Panc1 (cell line): ENCODE data around the gene ZNF433. TPM values are rescaled to one million over a fixed set of nuclear protein-coding genes. Genes with fewer than 3 reads are reported as not detected.

ENCODE experiments used
- ATAC-seq: fragments of 200-7000 bp; cut with Tn5 transposase; 2 replicates; pipeline ENCODE4 v1.9.1; 2020; ENCODE audit warnings: mild to moderate bottlenecking, moderate library complexity
- BruUV-seq: library from RNA; stranded (reverse); fragments of 400-500 nt; replicated peaks from 2 replicates; lab custom pipeline; 2021; lab: Mats Ljungman, UMichigan
- CTCF ChIA-PET: fragments of 300-600 bp; sonication (Branson Sonifier 250); formaldehyde crosslinking; loops from one replicate; lab custom pipeline; 2022; ENCODE audit warnings: antibody characterized with exemption; lab: Charles Lee
- POLR2A ChIA-PET: fragments of 300-600 bp; sonication (Branson Sonifier 250); formaldehyde crosslinking; loops from one replicate; lab custom pipeline; 2022; ENCODE audit warnings: antibody characterized with exemption; lab: Charles Lee
- DNase-seq: peaks from one replicate; pipeline ENCODE4 v3.0.0-alpha.2; 2010; ENCODE audit warnings: low read depth, low spot score
- H3K27ac ChIP-seq: 2 replicates; pipeline ENCODE4 v1.5.1; 2011; ENCODE audit warnings: mild to moderate bottlenecking, low read length, inconsistent platforms
- H3K27me3 ChIP-seq: fragments of 200-500 bp; sonication (Bioruptor generic); 2 replicates; pipeline ENCODE4 v1.6.0; 2014; ENCODE audit warnings: low read length, inconsistent platforms; ENCODE audit not compliant: control insufficient read depth, insufficient read depth
- H3K36me3 ChIP-seq: fragments of 200-500 bp; sonication (Bioruptor generic); 2 replicates; pipeline ENCODE4 v1.5.1; 2014; ENCODE audit warnings: inconsistent platforms, mild to moderate bottlenecking, low read length, moderate library complexity; ENCODE audit not compliant: control insufficient read depth, insufficient read depth
- H3K4me1 ChIP-seq: 2 replicates; pipeline ENCODE4 v1.5.1; 2011; ENCODE audit warnings: inconsistent platforms, mild to moderate bottlenecking, low read length, moderate library complexity; ENCODE audit not compliant: control insufficient read depth, insufficient read depth
- H3K4me3 ChIP-seq, 2 experiments: 2 replicates each; pipeline ENCODE4 v1.5.1; 2011 to 2012; ENCODE audit warnings: low read depth in 2 of 2, low read length in 2 of 2, mild to moderate bottlenecking in 2 of 2, inconsistent platforms in 1 of 2, moderate library complexity in 1 of 2
- H3K9me3 ChIP-seq: fragments of 200-500 bp; sonication (Bioruptor generic); 2 replicates; pipeline ENCODE4 v1.5.1; 2014; ENCODE audit warnings: low read depth, mild to moderate bottlenecking, inconsistent platforms, low read length, moderate library complexity; ENCODE audit not compliant: control insufficient read depth, insufficient read depth
- CTCF ChIP-seq: fragments of 450-650 bp; IDR thresholded peaks from 2 replicates; pipeline ENCODE4 v1.5.1; 2017; ENCODE audit warnings: mild to moderate bottlenecking
- POLR2AphosphoS5 ChIP-seq: IDR thresholded peaks from 2 replicates; pipeline ENCODE4 v1.6.1; 2012; ENCODE audit warnings: mild to moderate bottlenecking, low read depth, low read length, moderate library complexity
- SIN3A ChIP-seq: IDR thresholded peaks from 2 replicates; pipeline ENCODE4 v1.6.1; 2012; ENCODE audit warnings: low read depth, mild to moderate bottlenecking, low read length, moderate library complexity, borderline replicate concordance; ENCODE audit not compliant: insufficient read depth
- TCF7L2 ChIP-seq: IDR thresholded peaks from 2 replicates; pipeline ENCODE4 v1.6.1; 2011; ENCODE audit warnings: mild to moderate bottlenecking, low read depth, low read length, inconsistent platforms
- in situ Hi-C: cut with HindIII; loops from 2 replicates; pipeline ENCODE4 v1.10.0; 2016; ENCODE audit warnings: low sequenced_read_pairs, low pct_unique_long_range_greater_than_20kb
- intact Hi-C: fragments of 100-400 bp; cut with micrococcal nuclease; formaldehyde crosslinking; loops from one replicate; pipeline ENCODE4 v1.10.0; 2022; ENCODE audit not compliant: unreplicated experiment
- total RNA-seq: library from RNA; stranded (reverse); gene quantifications from one replicate; pipeline ENCODE4 v1.2.1, GENCODE V29; 2021; ENCODE audit not compliant: unreplicated experiment
- TF ChIP-seq, protein P1 (sequence below), 2 experiments: IDR thresholded peaks; 2 replicates each; pipeline ENCODE4 v1.6.1; 2011 to 2012; ENCODE audit warnings: low read depth in 2 of 2, control low read depth in 1 of 2, low read length in 1 of 2, mild to moderate bottlenecking in 1 of 2, moderate library complexity in 1 of 2; ENCODE audit not compliant: insufficient read depth in 1 of 2

ZNF433 gene
- total RNA-seq, 1 experiment from 2014 or later, result 4.7 TPM

- 0 out of 2 replicates have a peak, but pooled peaks have one; percentile 67 for TF ChIP-seq SIN3A
- TF ChIP-seq, protein P1, sequence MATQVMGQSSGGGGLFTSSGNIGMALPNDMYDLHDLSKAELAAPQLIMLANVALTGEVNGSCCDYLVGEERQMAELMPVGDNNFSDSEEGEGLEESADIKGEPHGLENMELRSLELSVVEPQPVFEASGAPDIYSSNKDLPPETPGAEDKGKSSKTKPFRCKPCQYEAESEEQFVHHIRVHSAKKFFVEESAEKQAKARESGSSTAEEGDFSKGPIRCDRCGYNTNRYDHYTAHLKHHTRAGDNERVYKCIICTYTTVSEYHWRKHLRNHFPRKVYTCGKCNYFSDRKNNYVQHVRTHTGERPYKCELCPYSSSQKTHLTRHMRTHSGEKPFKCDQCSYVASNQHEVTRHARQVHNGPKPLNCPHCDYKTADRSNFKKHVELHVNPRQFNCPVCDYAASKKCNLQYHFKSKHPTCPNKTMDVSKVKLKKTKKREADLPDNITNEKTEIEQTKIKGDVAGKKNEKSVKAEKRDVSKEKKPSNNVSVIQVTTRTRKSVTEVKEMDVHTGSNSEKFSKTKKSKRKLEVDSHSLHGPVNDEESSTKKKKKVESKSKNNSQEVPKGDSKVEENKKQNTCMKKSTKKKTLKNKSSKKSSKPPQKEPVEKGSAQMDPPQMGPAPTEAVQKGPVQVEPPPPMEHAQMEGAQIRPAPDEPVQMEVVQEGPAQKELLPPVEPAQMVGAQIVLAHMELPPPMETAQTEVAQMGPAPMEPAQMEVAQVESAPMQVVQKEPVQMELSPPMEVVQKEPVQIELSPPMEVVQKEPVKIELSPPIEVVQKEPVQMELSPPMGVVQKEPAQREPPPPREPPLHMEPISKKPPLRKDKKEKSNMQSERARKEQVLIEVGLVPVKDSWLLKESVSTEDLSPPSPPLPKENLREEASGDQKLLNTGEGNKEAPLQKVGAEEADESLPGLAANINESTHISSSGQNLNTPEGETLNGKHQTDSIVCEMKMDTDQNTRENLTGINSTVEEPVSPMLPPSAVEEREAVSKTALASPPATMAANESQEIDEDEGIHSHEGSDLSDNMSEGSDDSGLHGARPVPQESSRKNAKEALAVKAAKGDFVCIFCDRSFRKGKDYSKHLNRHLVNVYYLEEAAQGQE (IDR thresholded peaks at IDR 0.05; ENCODE audit: insufficient read depth in 1 of 2, low read depth in 2 of 2, low read length in 1 of 2), result no peak
- TF ChIP-seq CTCF, result peak; percentile 38; the same call in 1 of the 2 replicates
- TF ChIP-seq POLR2AphosphoS5, result peak; percentile 96
- no peak for TF ChIP-seq TCF7L2
- H3K4me3 ChIP-seq, result peak within 1 kb of the TSS; percentile 70 to 83
These were observed 17.2 kb upstream of the ZNF433 start, which contains the start of gene ZNF878 for GRCh38 chr19:12052497-12053169. ZNF878 (minus strand) TSS chr19:12052961; CDS start chr19:12052801, 160 bp downstream.

DNA sequence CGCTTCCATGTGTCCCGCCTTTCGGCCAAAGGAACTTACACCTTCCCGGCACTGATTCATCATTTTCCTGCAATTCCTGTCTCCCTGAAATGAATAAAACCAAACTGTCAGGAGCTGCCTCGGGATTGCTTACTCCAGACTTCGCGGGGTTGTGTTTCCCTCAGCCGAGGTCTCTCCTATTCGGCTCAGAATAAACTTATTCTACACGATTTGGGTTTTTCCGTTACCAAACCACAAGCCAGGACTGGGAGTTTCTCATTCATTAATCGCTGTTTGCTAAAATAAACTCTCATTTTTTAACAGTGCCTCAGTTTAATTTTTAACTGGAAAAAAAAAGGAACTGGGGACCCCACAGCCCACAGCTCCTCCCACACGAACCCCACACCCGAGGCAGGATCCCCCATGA is 16.6 kb upstream of the ZNF433 start:
- ChIA-PET POLR2A (interaction anchor here (0.7 kb wide), 1 partner anchor 50 kb away, joined by 3 read pairs; no protein-coding TSS in a partner anchor), CTCF (interaction anchor here (0.6 to 1.4 kb wide), 3 partner anchors 13 to 254 kb away, joined by 4 to 12 read pairs (median 12); partner anchors contain the start of genes ZNF491 and ZNF844)
- H3K27me3 ChIP-seq, result no peaks in the 10 kb centered on the region
- in situ Hi-C loops (no loop called here), intact Hi-C loops (no loop called here)
- no peak for DNase-seq
- H3K36me3 ChIP-seq, result no peaks in the 10 kb centered on the region
- peaks cover 4% of the 10 kb centered on the region; the same call in 1 of the 2 replicates for H3K9me3 ChIP-seq
- peak; percentile 18 for ATAC-seq
- peaks cover 3% of the 10 kb centered on the region; the same call in 1 of the 2 replicates for H3K4me1 ChIP-seq
- H3K27ac ChIP-seq, result peak overlapping the region; percentile 78
- peak overlapping the region; percentile 70 to 83 for H3K4me3 ChIP-seq
- no peak for TF ChIP-seq TCF7L2
- TF ChIP-seq, protein P1 (IDR thresholded peaks at IDR 0.05; ENCODE audit: insufficient read depth in 1 of 2, low read depth in 2 of 2, low read length in 1 of 2), result no peak
- TF ChIP-seq SIN3A, result no peak
- no peak for TF ChIP-seq CTCF
- no peak for TF ChIP-seq POLR2AphosphoS5
- BruUV-seq, result no TSS peak

More at GRCh38 chr19:12052497-12053169, 17.2 kb upstream of the ZNF433 start, which contains the start of gene ZNF878:
- TSS peak; percentile 88 for BruUV-seq
- intact Hi-C loops (no loop called here), in situ Hi-C loops (no loop called here)
- Histone ChIP-seq H3K9me3 (0 out of 2 replicates have a peak, but pooled peaks cover under 1% of the 10 kb centered on the region), H3K4me1 (peaks cover 3% of the 10 kb centered on the region; the same call in 1 of the 2 replicates), H3K27ac (peak within 1 kb of the TSS; percentile 78), H3K27me3 (no peaks in the 10 kb centered on the region), H3K36me3 (no peaks in the 10 kb centered on the region)
- ChIA-PET POLR2A (interaction anchor here (0.7 kb wide), 2 partner anchors 11 to 50 kb away, joined by 3 to 8 read pairs; no protein-coding TSS in a partner anchor), CTCF (interaction anchor here (0.6 to 1.4 kb wide), 3 partner anchors 22 to 255 kb away, joined by 4 to 12 read pairs (median 12); partner anchors contain the start of gene ZNF491)
- ATAC-seq, result peak; percentile 100
- no peak for DNase-seq
